ENCODE data around the gene H2AZ2.
A peak's percentile ranks its signal among the peaks of the same experiment; 100 is the strongest.
"Not testable (repeated sequence)": the region's sequence is repeated elsewhere in the genome, so short reads cannot be mapped to it uniquely, and the experiment has no call there.

H2AZ2 gene

DNA sequence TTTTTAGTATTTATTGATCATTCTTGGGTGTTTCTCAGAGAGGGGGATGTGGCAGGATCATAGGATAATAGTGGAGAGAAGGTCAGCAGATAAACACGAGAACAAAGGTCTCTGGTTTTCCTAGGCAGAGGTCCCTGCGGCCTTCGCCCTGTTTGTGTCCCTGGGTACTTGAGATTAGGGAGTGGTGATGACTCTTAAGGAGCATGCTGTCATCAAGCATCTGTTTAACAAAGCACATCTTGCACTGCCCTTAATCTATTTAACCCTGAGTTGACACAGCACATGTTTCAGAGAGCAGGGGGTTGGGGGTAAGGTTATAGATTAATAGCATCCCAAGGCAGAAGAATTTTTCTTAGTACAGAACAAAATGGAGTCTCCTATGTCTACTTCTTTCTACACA is 22.4 kb upstream of the H2AZ2 start:
- not testable (repeated sequence) for DNase-seq

DNA sequence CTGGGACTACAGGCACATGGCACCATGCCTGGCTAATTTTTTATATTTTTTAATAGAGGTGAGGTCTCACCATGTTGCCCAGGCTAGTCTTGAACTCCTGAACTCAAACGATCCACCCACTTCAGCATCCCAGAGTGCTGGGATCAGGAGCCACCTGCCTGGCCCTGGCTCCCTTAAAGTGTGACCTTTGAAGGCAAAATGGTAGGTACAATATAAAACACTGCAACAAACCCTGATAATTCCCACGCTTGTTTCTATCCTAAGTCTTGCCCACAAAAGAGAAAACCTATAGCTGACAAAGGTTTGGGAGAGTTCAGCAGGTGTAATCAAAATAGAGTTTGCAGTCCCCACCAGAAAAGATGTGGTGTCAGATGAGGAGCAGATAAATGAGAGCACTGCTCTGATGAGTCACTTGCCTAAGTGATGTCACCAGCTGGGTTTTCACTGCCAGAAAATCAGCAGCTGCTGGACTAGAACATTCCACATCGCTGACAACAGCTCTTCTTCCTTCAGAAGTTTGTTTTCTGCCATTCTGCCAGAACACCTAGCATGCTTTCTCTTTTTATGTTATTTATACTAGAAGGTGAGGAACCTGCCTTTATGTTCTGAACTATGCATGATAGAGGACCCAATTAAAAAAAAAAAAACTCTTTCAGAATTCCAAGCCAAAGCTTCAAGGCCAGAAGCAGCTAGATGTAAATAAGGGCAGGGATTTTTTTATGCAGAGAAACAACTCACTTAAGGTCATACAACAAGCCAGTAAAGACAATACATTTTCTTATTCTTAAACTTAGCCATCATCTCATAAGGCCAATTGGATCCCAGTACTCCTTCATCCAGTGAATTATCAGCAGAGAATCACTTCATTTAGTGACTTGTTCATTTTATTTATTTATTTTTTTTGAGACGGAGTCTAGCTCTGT is 19.4 kb upstream of the H2AZ2 start:
- no peak for DNase-seq

DNA sequence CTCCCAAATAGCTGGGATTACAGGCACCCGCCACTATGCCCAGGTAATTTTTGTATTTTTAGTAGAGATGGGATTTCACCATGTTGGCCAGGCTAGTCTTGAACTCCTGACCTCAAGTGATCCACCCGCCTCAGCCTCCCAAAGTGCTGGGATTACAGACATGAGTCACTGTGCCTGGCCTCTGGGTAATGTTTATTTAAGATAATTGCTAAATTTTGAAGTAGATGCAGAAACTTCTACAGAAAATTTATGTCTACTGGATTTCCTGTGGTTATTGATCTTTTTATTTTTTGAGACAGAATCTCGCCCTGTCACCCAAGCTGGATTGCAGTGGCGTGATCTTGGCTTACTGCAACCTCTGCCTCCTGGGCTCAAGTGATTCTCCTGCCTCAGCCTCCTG is 14.1 kb upstream of the H2AZ2 start:
- DNase-seq, result not testable (repeated sequence)

DNA sequence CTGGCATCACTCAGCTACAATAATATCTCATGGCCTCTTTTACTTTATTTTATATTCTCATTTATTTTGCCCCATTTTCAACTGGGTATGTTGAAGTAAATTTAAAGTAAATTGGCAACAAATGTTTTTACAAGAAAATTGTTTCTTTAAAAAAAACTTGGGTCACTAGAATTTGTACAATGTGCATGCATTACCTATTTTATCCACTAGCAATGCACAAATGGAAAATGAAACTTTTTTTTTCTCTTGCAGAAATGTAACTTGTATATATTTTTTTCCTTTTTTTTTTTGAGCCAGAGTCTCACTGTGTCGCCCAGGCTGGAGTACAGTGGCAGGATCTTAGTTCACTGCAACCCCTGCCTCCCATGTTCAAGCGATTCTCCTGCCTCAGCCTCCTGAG is 10.3 kb upstream of the H2AZ2 start:
- no peak for DNase-seq

DNA sequence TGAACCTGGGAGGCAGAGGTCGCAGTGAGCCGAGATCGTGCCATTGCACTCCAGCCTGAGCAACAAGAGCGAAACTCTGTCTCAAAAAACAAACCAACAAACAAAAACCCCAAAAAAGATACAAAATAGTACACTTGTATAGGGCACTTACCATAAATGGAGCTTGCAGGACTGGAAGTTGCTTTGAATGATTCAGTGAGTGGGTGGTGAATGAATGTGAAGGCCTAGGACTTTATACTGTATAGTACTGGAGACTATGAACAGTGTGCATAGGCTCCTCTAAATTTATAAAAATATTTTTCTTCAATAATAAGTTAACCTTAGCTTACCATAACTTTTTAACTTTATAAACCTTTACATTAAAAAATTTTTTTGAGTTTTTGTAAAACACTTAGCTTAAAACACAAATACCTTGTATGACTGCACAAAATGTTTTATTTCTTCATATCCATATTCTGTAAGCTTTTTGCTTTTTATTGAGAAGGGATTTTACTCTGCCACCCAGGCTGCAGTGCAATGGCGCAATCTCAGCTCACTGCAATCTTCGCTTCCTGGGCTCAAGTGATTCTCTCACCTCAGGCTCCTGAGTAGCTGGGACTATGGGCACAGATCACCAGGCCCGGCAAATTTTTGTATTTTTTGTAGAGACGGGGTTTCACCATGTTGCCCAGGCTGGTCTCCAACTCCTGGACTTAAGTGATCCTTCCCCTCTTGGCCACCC is 6.9 kb upstream of the H2AZ2 start:
- DNase-seq, result no peak

DNA sequence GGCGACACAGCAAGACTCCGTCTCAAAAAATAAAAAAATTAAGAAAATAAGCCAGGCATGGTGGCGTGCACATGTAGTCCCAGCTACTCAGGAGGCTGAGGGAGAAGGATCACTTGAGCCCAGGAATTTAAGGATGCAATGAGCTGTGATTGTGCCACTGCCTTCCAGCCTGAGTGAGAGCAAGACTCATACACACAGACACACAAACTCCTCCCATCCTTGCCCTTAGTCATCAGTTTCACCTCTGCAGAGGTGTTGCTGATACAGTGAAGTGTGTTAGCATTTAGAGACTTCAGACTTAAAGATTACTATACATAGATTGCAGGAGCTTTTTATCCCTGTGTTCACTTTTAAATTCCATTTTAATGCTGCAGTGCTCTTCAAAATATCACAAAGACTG is 5.5 kb upstream of the H2AZ2 start:
- no peak for DNase-seq

DNA sequence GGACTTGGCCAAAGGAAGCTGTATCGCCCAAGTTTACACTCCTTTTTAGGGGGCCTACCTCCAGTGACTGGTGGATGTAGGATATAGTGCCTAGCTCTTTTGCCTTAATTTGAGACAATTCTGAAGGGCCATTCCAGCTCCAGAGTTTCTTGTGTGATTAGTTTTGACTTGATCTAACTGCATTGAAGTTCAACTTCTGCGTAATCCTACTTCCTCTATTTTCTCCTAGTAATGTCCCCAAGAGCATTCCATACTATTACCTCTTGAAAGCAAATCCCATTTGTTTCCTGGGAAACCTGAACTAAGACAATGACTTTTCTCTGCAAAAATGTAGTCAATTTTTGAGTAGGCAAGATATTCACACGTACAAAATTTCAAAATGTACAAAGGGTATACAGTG is 4.7 kb upstream of the H2AZ2 start:
- DNase-seq, result no peak

DNA sequence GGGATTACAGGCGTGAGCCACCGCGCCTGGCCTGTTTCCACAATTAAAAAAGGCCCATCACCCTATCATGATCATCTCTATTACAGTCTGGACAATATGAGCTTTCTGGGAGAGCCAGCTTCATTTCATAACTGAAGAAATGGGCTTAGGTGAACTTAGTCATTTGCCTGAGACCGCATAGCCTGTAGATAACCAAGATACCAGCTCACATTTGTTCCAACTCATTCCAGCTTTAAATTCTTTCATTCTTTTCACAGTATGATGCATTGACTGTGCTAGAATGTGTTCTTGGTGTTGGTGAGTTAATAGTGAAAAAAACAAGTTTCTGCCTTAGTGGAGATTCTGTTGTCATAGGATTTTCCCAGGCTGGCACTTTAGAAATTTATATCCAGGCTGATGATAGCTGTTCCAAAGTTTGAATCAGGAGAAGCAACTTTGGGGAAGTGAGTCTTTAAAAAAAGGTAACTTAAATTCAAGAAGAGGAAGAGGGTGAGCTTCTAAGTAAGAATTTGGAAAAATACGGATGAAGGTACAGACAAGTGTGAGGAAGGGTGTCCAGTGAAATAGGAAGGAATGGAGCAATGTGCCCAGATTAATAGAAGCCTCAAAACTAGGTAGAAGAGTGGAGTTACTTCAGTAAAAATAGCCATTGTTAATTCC is 2.1 kb upstream of the H2AZ2 start:
- DNase-seq, result no peak

DNA sequence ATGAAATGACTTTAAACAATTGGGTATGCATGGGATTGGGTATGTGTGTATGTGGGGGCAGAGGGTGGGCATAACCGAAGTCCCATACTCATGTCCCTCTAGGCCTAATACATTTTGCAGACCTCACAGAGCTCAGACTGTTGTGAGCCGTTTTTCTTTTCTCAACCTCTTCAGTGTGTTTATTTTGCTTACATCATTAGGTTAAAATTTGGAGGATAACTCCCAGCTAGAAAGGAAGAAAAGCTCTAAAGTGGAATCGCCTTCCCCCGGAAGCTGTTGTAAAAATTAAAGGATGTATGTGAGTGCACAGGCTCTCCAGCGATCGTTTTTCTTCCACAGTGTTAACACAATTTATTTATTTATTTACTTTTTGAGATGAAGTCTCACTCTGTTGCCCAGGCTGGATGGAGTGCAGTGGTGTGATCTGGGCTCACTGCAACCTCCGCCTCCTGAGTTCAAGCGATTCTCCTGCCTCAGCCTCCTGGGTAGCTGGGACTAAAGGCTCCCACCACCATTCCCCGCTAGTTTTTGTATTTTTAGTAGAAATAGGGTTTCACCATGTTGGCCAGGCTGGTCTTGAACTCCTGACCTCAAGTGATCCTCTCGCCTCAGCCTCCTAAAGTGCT is 1.5 kb upstream of the H2AZ2 start:
- no peak for DNase-seq

DNA sequence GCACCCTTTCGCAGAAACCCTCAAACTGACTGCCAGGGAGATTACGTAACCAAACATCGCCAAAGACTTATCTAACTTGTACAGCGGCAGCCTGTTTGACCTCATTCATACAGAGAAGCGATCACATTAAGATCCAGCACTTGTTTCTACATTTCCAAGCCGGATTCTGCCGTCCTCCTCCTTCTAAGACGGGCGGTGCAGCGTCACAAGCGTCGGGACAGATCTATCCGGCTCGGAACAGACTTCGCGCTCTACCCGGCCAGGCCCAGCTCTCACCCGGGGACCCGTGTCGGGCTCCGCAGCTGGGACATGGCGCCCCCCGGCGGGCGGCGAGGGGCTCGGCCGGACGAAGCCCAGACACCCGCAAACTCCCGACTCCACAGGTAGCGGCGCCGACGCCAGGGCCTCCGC is 373 bp downstream of the H2AZ2 start:
- DNase-seq, result peak; percentile 90

DNA sequence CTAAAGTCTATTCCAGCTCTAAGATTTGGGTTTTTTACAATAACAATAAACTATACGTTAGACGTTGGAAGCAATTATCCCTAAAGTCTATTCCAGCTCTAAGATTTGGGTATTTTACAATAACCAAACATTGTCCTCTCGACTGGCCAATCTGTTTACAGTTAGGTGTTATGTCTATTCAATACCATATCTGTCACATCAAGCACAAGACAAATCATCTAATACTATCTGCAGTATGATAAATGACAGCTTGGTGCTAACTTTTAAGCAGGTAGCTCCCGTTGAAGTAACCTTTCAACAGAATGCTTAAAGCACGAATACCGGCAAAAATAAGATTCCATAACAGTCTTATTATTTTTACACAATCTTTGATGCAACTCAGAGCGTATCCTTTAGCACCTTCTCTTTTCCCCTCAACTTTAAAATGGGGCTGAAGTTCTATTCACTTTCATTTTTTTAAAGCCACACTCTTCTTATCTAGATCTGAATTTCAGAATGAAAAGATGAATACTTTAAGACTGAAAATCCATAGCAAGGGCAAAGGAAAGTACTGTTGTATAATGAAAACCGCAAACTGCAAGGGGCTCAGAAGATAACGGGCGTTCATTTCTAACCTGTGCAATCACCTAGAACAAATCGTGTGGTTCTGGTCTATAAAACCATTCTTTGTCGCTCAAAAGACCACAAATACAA is 925 bp downstream of the H2AZ2 start:
- DNase-seq, result peak; percentile 47

DNA sequence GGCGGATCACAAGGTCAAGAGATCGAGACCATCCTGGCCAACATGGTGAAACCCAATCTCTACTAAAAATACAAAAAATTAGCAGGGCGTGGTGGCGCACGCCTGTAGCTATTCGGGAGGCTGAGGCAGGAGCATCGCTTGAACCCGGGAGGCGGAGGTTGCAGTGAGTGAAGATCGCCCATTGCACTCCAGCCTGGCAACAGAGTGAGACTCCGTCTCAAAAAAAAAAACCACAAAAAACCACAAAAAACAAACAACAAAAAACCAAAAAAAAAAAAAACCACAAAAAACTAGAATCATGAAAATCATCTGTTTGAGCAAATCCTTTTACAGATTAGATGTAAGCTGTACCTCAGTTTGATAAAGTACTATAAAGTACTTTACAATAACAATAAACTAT is 1.5 kb downstream of the H2AZ2 start:
- DNase-seq, result not testable (repeated sequence)

DNA sequence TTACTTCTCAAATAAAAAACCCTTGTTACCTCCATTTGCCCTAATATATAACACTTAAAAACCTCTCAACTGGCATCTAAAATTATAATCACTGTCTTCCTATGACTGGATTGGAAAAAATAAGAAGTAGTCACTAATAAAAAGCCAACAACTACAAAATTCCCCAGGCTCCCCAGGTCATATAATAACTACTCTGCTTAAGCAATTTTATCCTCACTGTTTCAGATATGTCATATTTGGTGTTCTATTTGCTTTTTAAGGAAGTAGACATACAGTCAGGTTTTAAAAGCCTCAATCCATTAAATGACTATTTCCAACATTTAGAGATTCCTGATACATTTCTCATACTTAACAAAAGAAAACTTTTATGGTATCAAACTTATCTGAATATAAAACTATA is 2.4 kb downstream of the H2AZ2 start:
- no peak for DNase-seq

DNA sequence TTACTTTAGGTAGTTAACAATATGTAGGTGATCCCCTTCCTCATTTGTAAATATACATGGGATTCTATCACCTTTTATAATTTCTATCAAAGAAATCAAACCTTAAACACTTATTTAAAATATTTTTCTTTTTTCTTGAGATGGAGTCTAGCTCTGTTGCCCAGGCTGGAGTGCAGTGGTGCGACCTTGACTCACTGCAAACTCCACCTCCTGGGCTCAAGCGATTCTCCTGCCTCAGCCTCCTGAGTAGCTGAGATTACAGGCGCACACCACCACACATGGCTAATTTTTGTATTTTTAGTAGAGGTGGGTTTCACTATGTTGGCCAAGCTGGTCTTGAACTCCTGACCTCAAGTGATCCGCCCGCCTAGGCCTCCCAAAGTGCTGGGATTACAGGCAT is 4.4 kb downstream of the H2AZ2 start:
- DNase-seq, result not testable (repeated sequence)

DNA sequence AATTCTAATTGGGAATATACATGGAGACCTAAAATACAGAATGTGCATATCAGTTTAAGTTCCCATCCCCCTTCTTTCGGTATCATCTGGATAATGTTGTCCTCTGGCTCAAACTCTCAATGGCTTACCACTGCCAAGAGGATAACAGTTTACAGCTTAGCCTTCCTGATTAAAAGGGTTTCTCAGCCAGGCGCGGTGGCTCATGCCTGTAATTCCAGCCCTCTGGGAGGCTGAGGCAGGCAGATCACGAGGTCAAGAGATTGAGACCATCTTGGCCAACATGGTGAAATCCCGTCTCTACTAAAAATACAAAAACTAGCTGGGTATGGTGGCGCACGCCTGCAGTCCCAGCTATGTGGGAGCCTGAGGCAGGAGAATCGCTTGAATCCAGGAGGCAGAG is 5.2 kb downstream of the H2AZ2 start:
- not testable (repeated sequence) for DNase-seq

DNA sequence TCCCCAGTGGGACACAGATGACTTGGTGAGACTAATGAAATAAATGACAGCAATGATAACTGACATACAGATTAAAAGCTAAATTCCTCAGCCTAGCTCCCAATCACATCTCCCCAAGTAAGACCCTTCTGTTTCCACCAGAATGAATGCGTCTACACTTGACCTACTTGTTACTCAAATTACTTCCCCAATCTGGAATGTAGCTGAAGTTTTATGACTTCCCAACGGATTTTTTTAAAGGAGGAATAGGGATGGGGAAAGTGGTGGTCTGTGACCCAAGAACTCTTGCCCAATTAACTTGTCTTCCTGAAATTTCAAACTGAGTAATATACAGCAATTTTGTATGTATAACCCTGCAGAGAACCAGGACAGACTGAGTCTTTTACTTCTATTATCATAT is 9.1 kb downstream of the H2AZ2 start:
- no peak for DNase-seq

DNA sequence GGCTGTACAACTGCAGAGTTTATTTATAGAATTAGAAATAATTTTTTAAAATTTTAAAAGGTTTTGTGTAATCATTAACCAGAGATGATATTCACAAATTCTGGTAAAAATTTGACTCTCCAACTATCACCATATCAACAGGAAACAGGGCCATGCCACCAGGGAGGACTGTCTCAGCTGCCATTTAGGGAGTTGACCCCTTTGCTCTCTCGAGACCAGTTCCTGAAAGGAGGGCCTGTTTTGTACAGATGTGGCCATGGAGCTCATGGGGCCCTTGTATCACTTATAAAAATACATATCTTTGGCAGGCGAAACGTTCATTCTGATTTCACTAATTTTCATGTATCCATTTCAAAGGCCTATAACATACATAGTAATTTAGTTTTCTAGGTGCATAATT is 20.3 kb downstream of the H2AZ2 start:
- no peak for DNase-seq

DNA sequence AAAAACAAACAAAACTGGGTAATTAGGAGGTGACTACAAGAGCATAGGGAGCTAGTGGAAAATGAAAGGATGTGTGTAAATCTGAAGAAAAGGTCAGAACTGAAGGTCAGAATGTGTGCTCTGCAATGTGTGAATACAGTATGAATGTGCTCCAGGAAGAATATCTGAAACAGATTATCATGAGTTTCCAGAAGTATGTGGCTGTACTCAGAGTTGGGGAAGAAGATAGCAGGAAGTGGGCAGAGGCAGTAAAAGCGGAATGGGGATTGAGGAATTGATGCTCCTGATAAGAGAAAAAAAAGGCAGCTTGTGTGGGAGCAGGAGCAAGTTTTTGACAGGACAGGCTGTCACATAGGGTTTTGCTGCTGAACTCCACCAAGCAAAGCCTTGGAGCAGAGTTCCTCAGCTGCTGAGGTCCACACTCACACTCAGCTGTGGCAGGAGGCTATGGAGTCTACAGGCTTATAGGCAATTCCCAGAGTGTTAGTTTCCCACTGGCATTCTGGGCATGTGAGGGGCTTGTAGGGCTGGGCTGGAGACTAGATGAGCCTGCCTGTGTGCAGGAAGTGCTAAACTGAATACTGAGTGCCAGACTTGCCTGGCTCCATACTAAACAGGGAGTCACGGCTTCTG is 22.9 kb downstream of the H2AZ2 start:
- no peak for DNase-seq

DNA sequence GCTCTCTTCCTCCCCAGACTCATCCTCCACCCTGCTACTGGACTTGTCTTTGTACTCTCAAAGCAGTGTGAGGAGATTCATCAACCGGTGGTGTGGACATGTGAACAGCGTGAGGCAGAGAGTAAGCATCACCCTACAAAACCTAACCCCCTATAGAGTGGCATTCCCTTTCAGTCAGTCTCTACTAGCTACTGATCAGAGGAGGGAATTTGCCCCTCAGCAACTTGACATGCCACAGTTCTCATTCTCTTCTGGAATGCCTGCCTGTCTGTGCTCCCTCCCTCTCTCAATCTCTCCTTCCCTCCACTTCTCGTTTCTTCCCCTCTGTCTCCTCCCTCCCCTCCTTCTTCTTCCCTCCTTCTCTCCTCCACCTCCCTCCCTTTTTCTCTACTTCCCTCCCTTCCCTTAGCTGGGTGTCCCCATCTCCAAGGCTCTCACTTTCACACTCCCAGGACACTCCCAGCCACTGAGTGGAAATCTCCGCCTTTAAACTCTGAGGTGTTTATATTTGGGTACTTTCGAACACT is 24.6 kb downstream of the H2AZ2 start:
- DNase-seq, result no peak

DNA sequence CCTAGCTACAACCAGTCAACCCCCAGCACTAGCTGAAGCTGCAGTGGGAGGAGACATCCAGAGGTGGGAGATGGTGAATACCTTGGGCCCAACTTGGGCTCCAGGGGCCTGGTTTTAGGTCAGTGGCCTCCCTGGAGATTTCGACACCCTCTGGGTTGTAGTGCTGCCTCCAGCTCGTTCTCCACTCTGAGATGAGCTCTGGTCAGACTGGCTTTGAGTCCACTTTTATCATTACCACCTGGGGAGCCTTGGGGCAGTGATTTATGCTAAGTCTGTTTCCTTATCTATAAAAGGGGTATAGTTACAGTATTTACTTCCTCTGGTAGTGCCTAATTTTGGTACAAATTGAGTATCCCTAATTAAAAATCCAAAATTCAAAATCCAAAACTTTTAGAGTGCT is 28.6 kb downstream of the H2AZ2 start:
- no peak for DNase-seq

DNA sequence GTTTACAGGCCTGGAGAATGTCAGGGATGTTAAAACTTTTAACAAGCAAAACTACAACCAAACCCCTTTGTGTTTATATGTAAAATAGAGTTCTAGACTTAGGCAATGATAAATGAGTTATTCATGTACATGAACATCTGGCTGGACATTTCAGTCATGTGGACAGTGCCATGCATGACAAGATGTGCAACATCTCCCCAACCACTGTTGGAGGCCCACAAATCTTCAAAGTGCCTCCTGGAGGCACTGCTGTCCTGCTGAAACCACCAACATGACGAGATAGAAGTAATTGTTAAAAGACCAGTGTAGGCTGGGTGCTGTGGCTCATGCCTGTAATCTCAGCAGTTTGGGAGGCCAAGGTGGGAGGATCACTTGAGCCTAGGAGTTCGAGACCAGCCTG is 33.0 kb downstream of the H2AZ2 start:
- DNase-seq, result no peak

DNA sequence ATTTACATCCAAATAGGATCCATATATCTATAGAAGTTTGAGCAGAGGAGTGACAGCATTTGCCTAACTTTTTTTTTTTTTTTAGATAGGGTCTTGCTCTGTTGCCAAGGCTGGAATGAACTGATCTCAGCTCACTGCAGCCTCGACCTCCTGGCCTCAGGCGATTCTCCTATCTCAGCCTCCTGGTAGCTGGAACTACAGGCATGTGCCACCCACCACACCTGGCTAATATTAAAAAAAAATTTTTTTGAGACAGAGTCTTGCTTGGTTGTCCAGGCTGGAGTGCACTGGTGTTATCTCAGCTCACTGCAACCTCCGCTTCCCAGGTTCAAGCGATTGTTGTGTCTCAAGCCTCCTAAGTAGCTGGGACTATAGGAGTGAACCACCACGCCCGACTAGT is 36.3 kb downstream of the H2AZ2 start:
- DNase-seq, result no peak
